Motor neuron (in vitro differentiated cells): ENCODE data around the gene ZNF785. TPM values are rescaled to one million over a fixed set of nuclear protein-coding genes. Genes with fewer than 3 reads are reported as not detected.
A peak's percentile ranks its signal among the peaks of the same experiment; 100 is the strongest.
"Not testable (repeated sequence)": the region's sequence is repeated elsewhere in the genome, so short reads cannot be mapped to it uniquely, and the experiment has no call there.

ENCODE experiments used
- ATAC-seq, 8 experiments: fragments of 200-7000 bp; cut with Tn5 transposase; replicated peaks in 6 of 8; 2 replicates each; pipeline ENCODE4 v1.8.0; 2021; ENCODE audit warnings: mild to moderate bottlenecking in 8 of 8, moderate library complexity in 8 of 8
- H3K27ac ChIP-seq, 2 donors: fragments of 250-450 bp; sonication (Bioruptor Pico); 2 replicates each; pipeline ENCODE4 v1.9.0; 2021; ENCODE audit warnings: antibody characterized with exemption in 2 of 2, mild to moderate bottlenecking in 2 of 2, moderate library complexity in 1 of 2
- H3K4me1 ChIP-seq, 2 donors: fragments of 250-450 bp; sonication (Bioruptor Pico); replicated peaks in 1 of 2; 2 replicates each; pipeline ENCODE4 v1.6.1; 2021; ENCODE audit warnings: antibody characterized with exemption in 2 of 2, mild to moderate bottlenecking in 2 of 2, moderate library complexity in 1 of 2
- H3K4me3 ChIP-seq, 5 donors: fragments of 250-450 bp; sonication (Bioruptor Pico); 2 replicates each; pipeline ENCODE4 v1.9.0; 2021; ENCODE audit warnings: antibody characterized with exemption in 5 of 5, mild to moderate bottlenecking in 5 of 5, moderate library complexity in 4 of 5
- WGBS, 10 experiments: fragments of 450-650 bp; shearing (Covaris generic); methylation state at CpG; one replicate each; pipeline ENCODE4 v1.0.0; 2022; 5-methylcytosine and 5-hydroxymethylcytosine counted together
- in situ Hi-C, 9 experiments: fragments of 400-800 bp; cut with MboI; loops; one replicate each; pipeline ENCODE4 v1.15.0; 2021; ENCODE audit warnings: low sequenced_read_pairs in 9 of 9, low pct_unique_long_range_greater_than_20kb in 2 of 9; ENCODE audit not compliant: unreplicated experiment in 9 of 9
- total RNA-seq, 8 experiments: library from RNA; unstranded; fragments of 300-600 nt; gene quantifications; 2 replicates each; pipeline versions ENCODE4 v1.2.3 to v1.2.4, GENCODE V29; 2022

The ZNF785 gene
- 10 to 100 TPM in 5 of 8 experiments, 1 to 10 TPM in 3; 4.9 to 15.0 (median 11.2) TPM for total RNA-seq

DNA sequence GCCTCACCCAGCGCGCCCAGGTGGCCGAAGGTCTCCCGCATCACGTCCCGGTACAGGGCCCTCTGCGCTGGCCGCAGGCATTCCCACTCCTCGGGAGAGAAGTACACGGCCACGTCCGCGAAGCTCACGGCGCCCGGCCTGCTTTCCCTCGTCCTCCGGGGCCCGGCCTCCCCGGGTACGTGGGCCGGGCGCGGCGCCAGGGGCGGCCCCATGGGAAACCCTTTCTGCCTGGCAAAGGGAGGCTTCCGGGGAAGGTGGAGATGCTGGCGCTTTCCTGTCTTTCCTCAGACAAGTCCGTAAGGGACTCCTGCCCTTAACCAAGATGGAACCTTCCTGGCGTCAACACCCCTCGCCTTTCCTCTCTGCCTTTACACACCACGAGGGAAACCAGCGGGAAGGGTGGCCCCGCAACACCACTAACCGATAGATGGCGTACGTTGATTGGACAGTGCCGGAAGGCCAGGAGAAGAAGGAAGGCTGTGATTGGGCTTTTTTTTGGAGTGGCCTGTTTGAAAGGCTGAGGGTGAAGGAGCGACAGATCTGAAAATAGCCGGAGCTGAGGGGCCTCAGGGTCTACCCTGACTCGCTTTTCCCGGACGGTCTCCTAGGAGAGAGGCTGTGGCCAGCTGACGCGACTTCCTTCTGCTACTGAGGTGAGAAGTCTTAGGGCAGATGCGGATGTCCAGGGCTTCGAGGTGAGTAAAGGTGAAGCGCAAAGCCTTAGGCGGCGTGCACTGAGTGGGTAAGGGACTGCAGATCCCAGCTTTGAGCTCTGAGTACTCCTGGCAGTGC lies at the start of gene ZNF785:
Gene ZNF785, minus strand, starts transcription at position 298 of the 792 bp plus-strand sequence. Its CDS starts 86 bp downstream, at position 212.
- in situ Hi-C loops = no loop called here
- H3K27ac ChIP-seq = peak within 1 kb of the TSS; percentile 78 to 87

DNA sequence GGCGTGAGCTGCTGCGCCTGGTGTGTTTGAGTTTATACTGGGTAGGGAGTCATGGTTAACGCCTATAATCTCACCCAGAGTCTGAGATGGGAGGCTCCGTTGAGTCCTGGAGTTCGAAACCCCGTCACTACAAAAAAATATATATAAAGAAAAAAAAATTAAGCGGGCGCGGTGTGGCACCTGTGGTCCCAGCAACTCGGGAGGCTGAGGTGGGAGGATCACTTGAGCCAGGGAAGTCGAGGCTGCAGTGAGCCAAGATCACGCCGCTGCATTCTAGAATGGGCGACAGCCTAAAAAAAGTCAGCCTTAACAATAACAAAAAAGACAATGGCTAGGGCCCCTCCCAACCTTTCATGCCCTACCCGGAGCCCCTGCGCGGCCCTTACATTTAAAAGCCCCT lies 48.0 kb upstream of the ZNF785 start:
- in situ Hi-C loops = loop anchor here in 5 of 9 experiments (25.0 kb wide), 2 partner anchors 196 to 546 kb away; partner anchors contain the start of genes DCTPP1 (in 5 of the 5), SEPHS2 (in 5 of the 5), PPP4C (in 1 of the 5) and TBX6 (in 1 of the 5)
- 80 to 100% (median 91%) methylated on average over 1 to 11 of the region's 17 CpGs; no CpG with 5 or more reads in 2 of the 10 experiments for whole genome bisulfite sequencing, 10 experiments
- Histone ChIP-seq H3K4me1 (peaks cover 9 to 12% of the 10 kb centered on the region in 2 donors), H3K27ac (peak overlapping the region; percentile 77 to 83), H3K4me3 (peak overlapping the region; percentile 55 to 84 (median 78))
- no peak for ATAC-seq

More for the DNA sequence above, at the start of gene ZNF785:
- ATAC-seq = peak; percentile 96 to 99 (median 99)
- peaks cover 7 to 14% of the 10 kb centered on the region in 2 donors for H3K4me1 ChIP-seq
- 0 to 56% (median 3%) methylated on average over 5 to 15 of the region's 50 CpGs; no CpG with 5 or more reads in 4 of the 10 experiments for WGBS, 10 experiments
- H3K4me3 ChIP-seq = peak within 1 kb of the TSS; percentile 55 to 81 (median 71)

DNA sequence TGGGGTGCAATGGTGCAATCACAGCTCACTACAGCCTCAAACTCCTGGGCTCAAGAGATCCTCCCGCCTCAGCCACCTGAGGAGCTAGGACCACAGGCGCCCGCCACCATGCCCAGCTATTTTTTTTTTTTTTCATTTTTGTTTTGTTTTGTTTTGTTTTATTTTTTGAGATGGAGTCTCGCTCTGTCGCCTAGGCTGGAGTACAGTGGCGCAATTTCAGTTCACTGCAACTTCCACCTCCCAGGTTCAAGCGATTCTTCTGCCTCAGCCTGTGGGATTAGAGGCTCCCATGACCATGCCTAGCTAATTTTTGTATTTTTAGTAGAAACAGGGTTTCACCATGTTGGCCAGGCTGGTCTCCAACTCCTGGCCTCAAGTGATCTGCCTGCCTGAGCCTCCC lies 47.0 kb upstream of the ZNF785 start:
- WGBS, 10 experiments = 96 to 100% (median 99%) methylated on average over 1 to 7 of the region's 7 CpGs
- not testable (repeated sequence) for ATAC-seq
- peaks cover 9 to 14% of the 10 kb centered on the region in 2 donors for H3K4me1 ChIP-seq

DNA sequence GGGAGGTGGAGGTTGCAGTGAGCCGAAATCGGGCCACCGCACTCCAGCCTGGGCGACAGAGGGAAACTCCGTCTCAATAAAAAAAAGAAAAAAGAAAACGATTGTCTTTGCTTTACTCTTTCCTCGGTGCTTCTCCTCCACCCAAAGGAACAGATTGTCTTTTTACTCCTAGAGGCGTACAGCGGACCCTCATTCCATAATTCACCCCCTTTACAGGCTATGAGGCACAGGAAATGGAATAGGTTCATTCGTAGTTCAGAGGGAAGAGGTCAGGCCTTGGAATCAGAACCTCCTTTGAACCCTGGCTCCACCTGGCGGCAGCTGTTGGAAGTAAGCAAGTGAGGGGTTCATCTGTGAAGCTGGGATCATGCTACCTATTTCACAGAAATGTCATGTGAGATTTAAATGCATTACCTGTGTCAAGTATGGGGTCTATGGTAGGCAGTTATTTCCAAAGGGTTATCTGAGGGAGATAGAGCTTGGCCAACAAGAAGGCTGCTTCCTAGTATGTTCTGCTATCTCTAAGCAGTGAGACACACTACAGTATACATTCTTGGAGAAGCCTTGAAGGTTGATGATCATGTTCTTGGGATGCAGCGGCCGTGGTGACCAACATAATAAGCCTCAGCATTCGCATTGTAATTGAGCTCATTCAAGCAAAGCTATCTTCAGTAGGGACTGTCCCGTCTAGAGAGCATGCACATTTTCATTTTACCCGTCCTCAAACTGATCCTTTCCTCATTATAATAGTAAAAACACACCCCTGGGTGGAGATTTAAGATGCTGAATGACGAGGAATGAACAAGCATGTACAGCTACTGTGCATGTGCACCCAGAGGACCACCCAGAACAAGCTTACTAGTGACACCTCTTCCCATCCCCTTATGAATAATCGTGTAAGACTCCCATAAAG lies 43.4 kb upstream of the ZNF785 start:
- peak overlapping the region in 1 of 2 donors; percentile 55 for H3K27ac ChIP-seq
- H3K4me1 ChIP-seq = peaks cover 3 to 7% of the 10 kb centered on the region in 2 donors
- peak; percentile 77 to 94 (median 90) for ATAC-seq
- in situ Hi-C loops = loop anchor here in 5 of 9 experiments (25.0 kb wide), 2 partner anchors 192 to 542 kb away; partner anchors contain the start of genes DCTPP1 (in 5 of the 5), SEPHS2 (in 5 of the 5), PPP4C (in 1 of the 5) and TBX6 (in 1 of the 5)
- H3K4me3 ChIP-seq = peak overlapping the region in 1 of 5 donors; percentile 2
- 0 to 62% (median 22%) methylated on average over 4 to 9 of the region's 18 CpGs; no CpG with 5 or more reads in 4 of the 10 experiments for WGBS, 10 experiments

More for the DNA sequence above, 47.0 kb upstream of the ZNF785 start:
- not testable (repeated sequence) for H3K4me3 ChIP-seq, H3K27ac ChIP-seq
- in situ Hi-C loops = loop anchor here in 5 of 9 experiments (25.0 kb wide), 2 partner anchors 195 to 545 kb away; partner anchors contain the start of genes DCTPP1 (in 5 of the 5), SEPHS2 (in 5 of the 5), PPP4C (in 1 of the 5) and TBX6 (in 1 of the 5)

DNA sequence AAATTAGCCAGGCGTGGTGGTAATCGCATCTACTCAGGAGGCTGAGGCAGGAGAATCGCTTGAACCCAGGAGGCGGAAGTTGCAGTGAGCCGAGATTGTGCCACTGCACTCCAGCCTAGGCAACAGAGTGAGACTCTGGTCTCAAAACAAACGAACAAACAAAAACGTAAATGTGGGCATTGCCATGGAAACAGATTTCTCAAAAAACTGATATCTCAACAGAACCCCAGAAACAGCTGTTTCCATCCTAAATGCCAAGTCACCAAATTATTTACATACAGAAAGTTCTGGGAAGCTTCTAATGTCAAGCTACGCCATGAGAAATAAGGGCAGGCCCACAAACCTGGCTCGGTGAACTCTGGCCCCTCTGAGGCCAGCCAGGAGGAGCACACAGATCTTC lies 40.7 kb upstream of the ZNF785 start:
- no peak for ATAC-seq
- no peak overlapping the region for H3K4me3 ChIP-seq
- peaks cover 0 to 11% of the 10 kb centered on the region in 2 donors for H3K4me1 ChIP-seq
- no peak overlapping the region for H3K27ac ChIP-seq
- WGBS, 10 experiments = 80 to 100% (median 91%) methylated on average over 1 to 7 of the region's 9 CpGs; no CpG with 5 or more reads in 3 of the 10 experiments
- in situ Hi-C loops = loop anchor here in 5 of 9 experiments (25.0 kb wide), 2 partner anchors 189 to 539 kb away; partner anchors contain the start of genes DCTPP1 (in 5 of the 5), SEPHS2 (in 5 of the 5), PPP4C (in 1 of the 5) and TBX6 (in 1 of the 5)

DNA sequence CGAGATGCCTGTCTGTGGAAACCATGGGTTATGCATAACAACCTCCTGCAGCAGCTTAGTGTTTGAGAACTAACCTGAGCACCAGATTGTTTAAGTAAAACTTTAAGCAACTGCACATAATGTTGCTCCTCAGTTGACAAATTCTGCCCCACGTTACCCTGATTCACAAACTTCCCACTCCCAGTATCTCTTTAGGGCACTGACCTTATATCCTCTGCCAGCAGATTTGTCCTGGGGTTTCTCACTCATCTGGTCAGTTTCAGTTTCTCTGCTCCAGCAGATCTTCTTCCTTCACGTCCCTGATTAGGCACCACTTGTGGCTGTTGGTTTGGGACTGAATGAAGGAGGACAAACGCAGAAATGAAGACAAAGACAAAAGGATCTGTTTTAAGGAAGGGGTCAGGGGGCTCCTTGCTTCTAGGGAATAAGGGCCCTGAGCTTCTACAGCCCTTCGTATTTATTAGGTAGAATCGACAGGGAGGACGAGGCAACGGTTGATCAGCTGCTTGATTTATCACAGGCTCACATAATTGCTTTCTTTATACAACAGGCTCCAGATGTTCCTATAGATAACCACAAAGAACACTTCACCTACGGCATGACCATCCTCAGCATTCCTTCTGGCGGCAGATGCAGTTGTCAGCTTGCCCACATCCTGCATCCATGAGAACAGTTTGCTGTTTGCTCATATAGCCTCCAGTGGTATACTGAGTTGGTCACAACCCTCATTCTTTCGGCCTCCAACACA lies 38.2 kb upstream of the ZNF785 start:
- H3K4me3 ChIP-seq = no peak overlapping the region
- ATAC-seq = no peak
- in situ Hi-C loops = no loop called here
- H3K27ac ChIP-seq = no peak overlapping the region
- H3K4me1 ChIP-seq = peaks cover 6 to 23% of the 10 kb centered on the region in 2 donors
- 20 to 96% (median 83%) methylated on average over 1 to 11 of the region's 11 CpGs; no CpG with 5 or more reads in 1 of the 10 experiments for WGBS, 10 experiments

DNA sequence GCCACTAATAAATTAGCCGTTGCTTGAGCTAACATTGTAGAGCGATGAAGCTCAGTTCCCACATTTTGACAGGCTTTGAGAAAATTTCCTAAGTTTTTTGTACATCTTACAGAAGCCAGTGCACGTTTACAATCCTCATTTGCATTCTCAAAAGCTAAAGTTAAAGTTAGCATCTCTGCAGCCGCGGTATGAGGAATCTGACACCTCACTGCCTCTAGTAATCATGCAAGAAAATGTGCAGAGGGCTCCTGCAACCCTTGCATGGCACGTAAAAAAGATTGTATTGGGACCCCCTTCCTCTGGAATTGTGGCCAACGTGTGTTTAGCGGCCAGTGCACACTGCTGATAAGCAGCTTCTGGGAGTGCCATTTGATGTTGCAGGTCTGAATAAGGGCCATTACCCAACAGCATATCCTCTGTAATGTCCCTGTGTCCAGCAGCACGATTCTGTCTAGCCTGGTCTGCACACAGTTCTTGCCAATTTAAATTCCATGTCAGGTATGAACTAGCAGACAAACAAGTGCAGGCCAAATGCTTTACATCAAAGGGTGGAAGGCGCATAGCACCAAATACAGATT lies 37.0 kb upstream of the ZNF785 start:
- no peak for ATAC-seq
- no peak overlapping the region for H3K27ac ChIP-seq
- peaks cover 6 to 24% of the 10 kb centered on the region in 2 donors for H3K4me1 ChIP-seq
- H3K4me3 ChIP-seq = no peak overlapping the region
- in situ Hi-C loops = no loop called here
- 42 to 100% (median 56%) methylated on average over 1 to 10 of the region's 10 CpGs for WGBS, 10 experiments

DNA sequence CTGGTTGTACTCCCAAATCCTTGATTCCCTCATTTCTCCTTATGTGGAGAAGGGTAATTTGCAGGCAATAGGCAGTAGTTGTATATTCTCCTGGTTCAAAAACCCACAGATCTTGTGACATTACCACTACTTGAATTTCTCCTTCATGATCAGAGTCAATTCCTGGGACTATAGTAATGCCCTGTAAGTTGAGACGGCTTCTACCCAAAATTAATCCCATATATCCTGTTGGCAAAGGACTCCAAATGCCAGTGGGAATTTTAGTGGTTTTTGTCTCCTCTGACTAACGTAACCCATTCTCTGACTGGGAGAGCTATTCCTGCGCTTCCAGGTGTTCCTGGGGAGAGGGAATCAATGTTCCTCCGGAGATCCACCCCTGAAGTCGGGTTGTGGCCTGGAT lies 36.3 kb upstream of the ZNF785 start:
- in situ Hi-C loops = no loop called here
- 33 to 100% (median 91%) methylated on average over 1 to 4 of the region's 5 CpGs; no CpG with 5 or more reads in 2 of the 10 experiments for WGBS, 10 experiments

DNA sequence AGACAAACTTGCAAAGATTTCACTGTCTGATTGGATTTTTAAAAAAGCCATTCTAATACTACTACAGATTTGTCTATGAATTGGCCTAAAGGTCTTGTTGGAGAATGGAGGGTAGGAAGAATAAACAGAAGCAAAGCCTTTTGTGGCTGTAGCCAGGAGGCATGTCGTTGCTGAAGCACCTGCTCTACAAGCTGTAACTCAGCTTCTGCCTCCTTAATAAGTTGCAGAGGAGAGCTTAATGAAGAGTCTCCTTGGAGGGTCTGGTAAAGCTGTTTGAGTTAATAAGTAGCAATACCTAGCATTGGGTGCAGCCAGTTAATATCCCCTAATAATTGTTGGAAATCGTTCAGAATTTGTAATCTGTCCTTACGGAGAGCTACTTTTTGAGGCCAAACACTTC lies 34.7 kb upstream of the ZNF785 start:
- no peak overlapping the region for H3K27ac ChIP-seq
- 33 to 60% (median 50%) methylated on average over 1 to 3 of the region's 3 CpGs; no CpG with 5 or more reads in 3 of the 10 experiments for WGBS, 10 experiments

More for the DNA sequence above, 36.3 kb upstream of the ZNF785 start:
- H3K4me3 ChIP-seq = no peak overlapping the region
- H3K27ac ChIP-seq = no peak overlapping the region
- peaks cover 6 to 24% of the 10 kb centered on the region in 2 donors for H3K4me1 ChIP-seq
- ATAC-seq = no peak

DNA sequence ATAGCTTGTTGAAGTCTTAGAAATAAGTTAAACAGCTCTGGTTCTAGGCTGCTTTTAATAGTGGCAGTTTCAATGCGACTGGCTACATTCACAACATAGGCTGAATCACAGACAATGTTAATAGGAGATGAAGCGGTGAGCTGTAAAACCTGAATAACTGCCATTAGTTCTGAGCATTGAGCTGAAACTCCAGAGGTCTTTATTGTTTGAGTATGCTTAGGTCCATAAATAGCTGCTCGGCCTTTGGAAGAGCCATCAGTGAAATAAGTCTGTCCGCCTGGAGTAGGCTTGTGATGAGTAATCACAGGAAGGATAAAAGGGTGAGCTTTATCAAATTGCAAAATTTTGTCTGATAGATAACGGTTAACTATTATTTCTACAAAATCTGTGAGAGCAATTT lies 34.1 kb upstream of the ZNF785 start:
- H3K4me3 ChIP-seq = no peak overlapping the region
- H3K27ac ChIP-seq = no peak overlapping the region
- in situ Hi-C loops = no loop called here
- WGBS, 10 experiments = 18 to 93% (median 61%) methylated on average over 2 to 4 of the region's 5 CpGs; no CpG with 5 or more reads in 1 of the 10 experiments
- H3K4me1 ChIP-seq = peaks cover 6 to 24% of the 10 kb centered on the region in 2 donors
- peak in 4 of 8 experiments; percentile 45 to 72 (median 62) for ATAC-seq

More for the DNA sequence above, 34.7 kb upstream of the ZNF785 start:
- H3K4me3 ChIP-seq = no peak overlapping the region
- H3K4me1 ChIP-seq = peaks cover 6 to 24% of the 10 kb centered on the region in 2 donors
- ATAC-seq = no peak
- in situ Hi-C loops = no loop called here

DNA sequence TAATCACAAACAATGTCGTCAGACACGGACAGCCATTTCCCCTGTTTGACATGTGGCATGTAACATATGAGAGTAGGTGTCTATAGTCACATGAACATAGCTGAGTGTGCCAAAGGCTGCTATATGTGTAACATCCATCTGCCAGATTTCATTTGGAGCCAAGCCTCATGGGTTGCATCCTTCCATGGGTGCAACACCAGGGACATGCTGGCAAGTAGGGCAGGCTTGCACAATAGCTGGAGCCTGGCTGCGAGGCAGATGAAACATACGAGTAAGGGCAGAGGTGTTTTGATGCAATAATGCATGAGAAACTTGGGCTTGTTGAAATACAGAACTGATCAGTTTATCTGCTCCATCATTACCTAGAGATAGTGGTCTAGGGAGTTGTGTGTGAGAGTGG lies 33.7 kb upstream of the ZNF785 start:
- in situ Hi-C loops = no loop called here

More for the DNA sequence above, 33.7 kb upstream of the ZNF785 start:
- 9 to 94% (median 54%) methylated on average over 2 to 4 of the region's 4 CpGs; no CpG with 5 or more reads in 2 of the 10 experiments for WGBS, 10 experiments
- Histone ChIP-seq H3K4me1 (peaks cover 6 to 24% of the 10 kb centered on the region in 2 donors), H3K4me3 (no peak overlapping the region), H3K27ac (no peak overlapping the region)
- ATAC-seq = peak in 4 of 8 experiments; percentile 15 to 39 (median 26)
